ENCODE data around the gene RNF10. TPM values are rescaled to one million over a fixed set of nuclear protein-coding genes. Genes with fewer than 3 reads are reported as not detected.
A peak's percentile ranks its signal among the peaks of the same experiment; 100 is the strongest.
"Not testable (repeated sequence)": the region's sequence is repeated elsewhere in the genome, so short reads cannot be mapped to it uniquely, and the experiment has no call there.

Gene RNF10
- total RNA-seq, 1 donor from 2014 or later: 77.7 TPM

- DNase-seq: peak; percentile 97
Measured at GRCh38 chr12:120580787-120581723, 46.9 kb downstream of the RNF10 start, which contains the start of gene POP5. POP5 (minus strand) TSS chr12:120581402; CDS start chr12:120581362, 40 bp downstream.

- no peak for DNase-seq
Measured at GRCh38 chr12:120581998-120582397, 47.8 kb downstream of the RNF10 start.

GRCh38 chr12:120583478-120584030, 49.4 kb downstream of the RNF10 start:
- DNase-seq: peak; percentile 61

GRCh38 chr12:120584343-120585149, 50.4 kb downstream of the RNF10 start:
- peak; percentile 34 for DNase-seq

- no peak for DNase-seq
Measured at GRCh38 chr12:120586206-120586605, 52.0 kb downstream of the RNF10 start.

- DNase-seq: no peak
Measured at GRCh38 chr12:120586860-120587259, 52.7 kb downstream of the RNF10 start.

GRCh38 chr12:120588371-120588770, 54.2 kb downstream of the RNF10 start:
- no peak for DNase-seq

GRCh38 chr12:120588948-120589930, 55.1 kb downstream of the RNF10 start:
- peak; percentile 73 for DNase-seq

- DNase-seq: no peak
Measured at GRCh38 chr12:120590741-120591407, 56.7 kb downstream of the RNF10 start.

GRCh38 chr12:120592121-120593049, 58.2 kb downstream of the RNF10 start:
- DNase-seq: no peak

- DNase-seq: no peak
Measured at GRCh38 chr12:120596901-120597300, 62.7 kb downstream of the RNF10 start.

GRCh38 chr12:120597861-120598260, 63.7 kb downstream of the RNF10 start:
- no peak for DNase-seq

- DNase-seq: no peak
Measured at GRCh38 chr12:120598674-120599463, 64.7 kb downstream of the RNF10 start.

GRCh38 chr12:120599672-120600552, 65.8 kb downstream of the RNF10 start:
- DNase-seq: no peak

- not testable (repeated sequence) for DNase-seq
Measured at GRCh38 chr12:120602416-120602815, 68.3 kb downstream of the RNF10 start.

GRCh38 chr12:120610560-120610959, 76.4 kb downstream of the RNF10 start:
- DNase-seq: no peak

GRCh38 chr12:120611534-120611933, 77.4 kb downstream of the RNF10 start:
- DNase-seq: not testable (repeated sequence)

GRCh38 chr12:120614848-120615247, 80.7 kb downstream of the RNF10 start:
- DNase-seq: no peak

Measured in occipital lobe (tissue), 2 donors.